ENCODE measurements around the gene AK4.

GRCh38 chr1:65177457-65177856 is 29.5 kb downstream of the AK4 start:
- TF ChIP-seq POLR2A (IDR thresholded peaks at IDR 0.05; ENCODE audit: control extremely low read depth in 1 of 2, low read depth in 2 of 2, low read length in 2 of 2) (no peak), CTCF (IDR thresholded peaks at IDR 0.05; ENCODE audit: control extremely low read depth in 1 of 3, insufficient read depth in 1 of 3, low read depth in 1 of 3, low read length in 3 of 3) (no peak), EZH2 (IDR thresholded peaks at IDR 0.05; ENCODE audit: low read depth, low read length, severe bottlenecking) (no peak), CREB1 (IDR thresholded peaks at IDR 0.05) (no peak), HDAC6 (IDR thresholded peaks at IDR 0.05; ENCODE audit: low read depth, low read length) (no peak), POLR2AphosphoS5 (IDR thresholded peaks at IDR 0.05; ENCODE audit: low read depth, low read length) (no peak), FOSL1 (IDR thresholded peaks at IDR 0.05; ENCODE audit: insufficient read depth, low read depth, low read length) (no peak), ZNF274 (IDR thresholded peaks at IDR 0.05; ENCODE audit: borderline replicate concordance, extremely low read depth, low read length) (no peak), GABPA (IDR thresholded peaks at IDR 0.05; ENCODE audit: borderline replicate concordance, insufficient read depth, low read length) (no peak), SP2 (IDR thresholded peaks at IDR 0.05; ENCODE audit: low read length) (no peak), POU5F1 (IDR thresholded peaks at IDR 0.05; ENCODE audit: low read depth, low read length) (no peak)

All from H1 (cell line).